ENCODE results near the gene ZNF280C.

GRCh38 chrX:130204647-130205046 is 64.1 kb downstream of the ZNF280C start:
- TF ChIP-seq CTCF (conservative IDR thresholded peaks at IDR 0.05 in 1 of 2, IDR thresholded peaks at IDR 0.05 in 1 of 2; ENCODE audit: extremely low read depth in 1 of 2, insufficient read depth in 1 of 2, low read depth in 1 of 2, low read length in 2 of 2) (no peak), EZH2 (IDR thresholded peaks at IDR 0.05; ENCODE audit: borderline replicate concordance, low read length) (no peak)

Data from mammary epithelial cell (primary cell).